IgD-negative memory B cell (primary cell): ENCODE data around the gene ACACB. TPM values are rescaled to one million over a fixed set of nuclear protein-coding genes. Genes with fewer than 3 reads are reported as not detected.

Experiments used
- H3K27ac Mint-ChIP-seq, 3 donors: one replicate each; pipeline ENCODE4 v1.8.0; 2020 to 2022; ENCODE audit warnings: mild to moderate bottlenecking in 3 of 3, mixed read lengths in 3 of 3, moderate library complexity in 1 of 3
- H3K27me3 Mint-ChIP-seq: one replicate; pipeline ENCODE4 v1.8.0; 2021; ENCODE audit warnings: mixed read lengths
- H3K36me3 Mint-ChIP-seq: one replicate; pipeline ENCODE4 v1.8.0; 2020; ENCODE audit warnings: mild to moderate bottlenecking, mixed read lengths
- H3K4me1 Mint-ChIP-seq, 3 donors: one replicate each; pipeline ENCODE4 v1.8.0; 2020 to 2022; ENCODE audit warnings: mixed read lengths in 3 of 3, mild to moderate bottlenecking in 1 of 3
- H3K4me3 Mint-ChIP-seq, 4 donors: one replicate each; pipeline ENCODE4 v1.8.0; 2020 to 2022; ENCODE audit warnings: mild to moderate bottlenecking in 4 of 4, mixed read lengths in 4 of 4, moderate library complexity in 3 of 4
- H3K9me3 Mint-ChIP-seq, 3 donors: one replicate each; pipeline ENCODE4 v1.8.0; 2020 to 2021; ENCODE audit warnings: mixed read lengths in 3 of 3, mild to moderate bottlenecking in 1 of 3
- polyA plus RNA-seq: library from polyadenylated mRNA; unstranded; fragments of 300-500 nt; fragmentation: Illumina TruSeq; gene quantifications from one replicate; pipeline ENCODE4 v1.2.3, GENCODE V29; 2021

ACACB gene
- polyA plus RNA-seq, 1 donor from 2014 or later = 2.4 TPM

GRCh38 chr12:109264943-109265650 is 148.7 kb downstream of the ACACB start:
- no peaks in the 10 kb centered on the region for H3K36me3 Mint-ChIP-seq
- no peaks in the 10 kb centered on the region for H3K4me1 Mint-ChIP-seq
- H3K27ac Mint-ChIP-seq = no peak overlapping the region
- H3K4me3 Mint-ChIP-seq = no peak overlapping the region
- H3K9me3 Mint-ChIP-seq = peaks cover 0 to 2% (median 0%) of the 10 kb centered on the region in 3 donors
- H3K27me3 Mint-ChIP-seq = no peaks in the 10 kb centered on the region

- Mint-ChIP-seq H3K27ac (no peak overlapping the region), H3K4me3 (no peak overlapping the region), H3K9me3 (peaks cover 0 to 14% (median 7%) of the 10 kb centered on the region in 3 donors), H3K4me1 (no peaks in the 10 kb centered on the region), H3K27me3 (no peaks in the 10 kb centered on the region), H3K36me3 (peaks cover 3% of the 10 kb centered on the region)
These were observed 149.9 kb downstream of the ACACB start for GRCh38 chr12:109266106-109266879.

GRCh38 chr12:109267361-109267760 is 151.0 kb downstream of the ACACB start:
- H3K27me3 Mint-ChIP-seq = no peaks in the 10 kb centered on the region
- H3K4me1 Mint-ChIP-seq = no peaks in the 10 kb centered on the region
- peaks cover 3% of the 10 kb centered on the region for H3K36me3 Mint-ChIP-seq
- peaks cover 0 to 15% (median 7%) of the 10 kb centered on the region in 3 donors for H3K9me3 Mint-ChIP-seq
- no peak overlapping the region for H3K4me3 Mint-ChIP-seq
- H3K27ac Mint-ChIP-seq = no peak overlapping the region

GRCh38 chr12:109268896-109269295 is 152.5 kb downstream of the ACACB start:
- H3K27ac Mint-ChIP-seq = no peak overlapping the region
- peak overlapping the region in 1 of 4 donors; percentile 44 for H3K4me3 Mint-ChIP-seq
- no peaks in the 10 kb centered on the region for H3K27me3 Mint-ChIP-seq
- peaks cover 3% of the 10 kb centered on the region for H3K36me3 Mint-ChIP-seq
- peaks cover 0 to 15% (median 7%) of the 10 kb centered on the region in 3 donors for H3K9me3 Mint-ChIP-seq
- H3K4me1 Mint-ChIP-seq = no peaks in the 10 kb centered on the region

- Mint-ChIP-seq H3K9me3 (peaks cover 0 to 15% (median 7%) of the 10 kb centered on the region in 3 donors), H3K4me3 (no peak overlapping the region), H3K27me3 (no peaks in the 10 kb centered on the region), H3K36me3 (peaks cover 3% of the 10 kb centered on the region), H3K27ac (no peak overlapping the region), H3K4me1 (no peaks in the 10 kb centered on the region)
These were observed 153.0 kb downstream of the ACACB start for GRCh38 chr12:109269428-109269827.

GRCh38 chr12:109270494-109270893 is 154.1 kb downstream of the ACACB start:
- Mint-ChIP-seq H3K4me3 (no peak overlapping the region), H3K9me3 (peaks cover 0 to 15% (median 7%) of the 10 kb centered on the region in 3 donors), H3K36me3 (peaks cover 3% of the 10 kb centered on the region), H3K4me1 (no peaks in the 10 kb centered on the region), H3K27ac (no peak overlapping the region), H3K27me3 (no peaks in the 10 kb centered on the region)

GRCh38 chr12:109271418-109271817 is 155.0 kb downstream of the ACACB start:
- no peak overlapping the region for H3K4me3 Mint-ChIP-seq

GRCh38 chr12:109273354-109273753 is 157.0 kb downstream of the ACACB start:
- Mint-ChIP-seq H3K27ac (no peak overlapping the region), H3K36me3 (peaks cover 5% of the 10 kb centered on the region), H3K4me1 (no peaks in the 10 kb centered on the region), H3K4me3 (no peak overlapping the region), H3K27me3 (no peaks in the 10 kb centered on the region), H3K9me3 (peaks cover 0 to 15% (median 7%) of the 10 kb centered on the region in 3 donors)

More at GRCh38 chr12:109271418-109271817, 155.0 kb downstream of the ACACB start:
- Mint-ChIP-seq H3K27me3 (no peaks in the 10 kb centered on the region), H3K4me1 (no peaks in the 10 kb centered on the region), H3K27ac (no peak overlapping the region), H3K9me3 (peaks cover 0 to 15% (median 7%) of the 10 kb centered on the region in 3 donors), H3K36me3 (peaks cover 5% of the 10 kb centered on the region)

GRCh38 chr12:109274381-109274780 is 158.0 kb downstream of the ACACB start:
- Mint-ChIP-seq H3K9me3 (peaks cover 0 to 15% (median 7%) of the 10 kb centered on the region in 3 donors), H3K4me1 (no peaks in the 10 kb centered on the region), H3K27me3 (peaks cover 1% of the 10 kb centered on the region), H3K4me3 (no peak overlapping the region), H3K27ac (no peak overlapping the region), H3K36me3 (peaks cover 5% of the 10 kb centered on the region)

GRCh38 chr12:109275173-109275572 is 158.8 kb downstream of the ACACB start:
- Mint-ChIP-seq H3K9me3 (peaks cover 0 to 11% (median 7%) of the 10 kb centered on the region in 3 donors), H3K36me3 (peaks cover 5% of the 10 kb centered on the region), H3K4me3 (no peak overlapping the region), H3K27ac (no peak overlapping the region), H3K27me3 (peaks cover 1% of the 10 kb centered on the region), H3K4me1 (no peaks in the 10 kb centered on the region)

GRCh38 chr12:109276160-109276559 is 159.8 kb downstream of the ACACB start:
- Mint-ChIP-seq H3K4me3 (no peak overlapping the region), H3K9me3 (peaks cover 0 to 1% (median 0%) of the 10 kb centered on the region in 3 donors), H3K4me1 (peaks cover 0 to 1% (median 0%) of the 10 kb centered on the region in 3 donors), H3K27me3 (peaks cover 1% of the 10 kb centered on the region), H3K36me3 (peaks cover 2% of the 10 kb centered on the region), H3K27ac (no peak overlapping the region)

- Mint-ChIP-seq H3K4me3 (no peak overlapping the region), H3K27me3 (peaks cover 1% of the 10 kb centered on the region), H3K9me3 (no peaks in the 10 kb centered on the region), H3K36me3 (peaks cover 2% of the 10 kb centered on the region), H3K27ac (no peak overlapping the region), H3K4me1 (peaks cover 0 to 1% (median 0%) of the 10 kb centered on the region in 3 donors)
These were observed 161.0 kb downstream of the ACACB start for GRCh38 chr12:109277255-109277898.

GRCh38 chr12:109277899-109278762 is 161.7 kb downstream of the ACACB start:
- peaks cover 2% of the 10 kb centered on the region for H3K36me3 Mint-ChIP-seq
- peaks cover 1% of the 10 kb centered on the region for H3K27me3 Mint-ChIP-seq
- H3K27ac Mint-ChIP-seq = no peak overlapping the region
- no peak overlapping the region for H3K4me3 Mint-ChIP-seq
- no peaks in the 10 kb centered on the region for H3K9me3 Mint-ChIP-seq
- H3K4me1 Mint-ChIP-seq = peaks cover 0 to 1% (median 0%) of the 10 kb centered on the region in 3 donors

GRCh38 chr12:109278912-109279311 is 162.5 kb downstream of the ACACB start:
- Mint-ChIP-seq H3K36me3 (peaks cover 2% of the 10 kb centered on the region), H3K4me3 (no peak overlapping the region)

More at GRCh38 chr12:109278912-109279311, 162.5 kb downstream of the ACACB start:
- H3K9me3 Mint-ChIP-seq = no peaks in the 10 kb centered on the region
- peaks cover 1% of the 10 kb centered on the region for H3K27me3 Mint-ChIP-seq
- peaks cover 0 to 1% (median 0%) of the 10 kb centered on the region in 3 donors for H3K4me1 Mint-ChIP-seq
- no peak overlapping the region for H3K27ac Mint-ChIP-seq
